ENCODE results near the gene CCT8L2.
"Not testable (repeated sequence)": the region's sequence is repeated elsewhere in the genome, so short reads cannot be mapped to it uniquely, and the experiment has no call there.

The CCT8L2 gene

GRCh38 chr22:16557511-16557910 is 35.1 kb downstream of the CCT8L2 start:
- DNase-seq = not testable (repeated sequence)

GRCh38 chr22:16555077-16555994 is 37.3 kb downstream of the CCT8L2 start:
- DNase-seq = not testable (repeated sequence)

GRCh38 chr22:16543310-16543709 is 49.3 kb downstream of the CCT8L2 start:
- not testable (repeated sequence) for DNase-seq
